GM18519 (cell line): ENCODE data around the gene NEK10.
"Not testable (repeated sequence)": the region's sequence is repeated elsewhere in the genome, so short reads cannot be mapped to it uniquely, and the experiment has no call there.

Source experiments
- ATAC-seq: cut with Tn5 transposase; IDR thresholded peaks from one replicate; pipeline ENCODE4 v1.9.1; 2021; ENCODE audit warnings: mild to moderate bottlenecking, moderate library complexity; ENCODE audit not compliant: unreplicated experiment, low FRiP score

The NEK10 gene

DNA sequence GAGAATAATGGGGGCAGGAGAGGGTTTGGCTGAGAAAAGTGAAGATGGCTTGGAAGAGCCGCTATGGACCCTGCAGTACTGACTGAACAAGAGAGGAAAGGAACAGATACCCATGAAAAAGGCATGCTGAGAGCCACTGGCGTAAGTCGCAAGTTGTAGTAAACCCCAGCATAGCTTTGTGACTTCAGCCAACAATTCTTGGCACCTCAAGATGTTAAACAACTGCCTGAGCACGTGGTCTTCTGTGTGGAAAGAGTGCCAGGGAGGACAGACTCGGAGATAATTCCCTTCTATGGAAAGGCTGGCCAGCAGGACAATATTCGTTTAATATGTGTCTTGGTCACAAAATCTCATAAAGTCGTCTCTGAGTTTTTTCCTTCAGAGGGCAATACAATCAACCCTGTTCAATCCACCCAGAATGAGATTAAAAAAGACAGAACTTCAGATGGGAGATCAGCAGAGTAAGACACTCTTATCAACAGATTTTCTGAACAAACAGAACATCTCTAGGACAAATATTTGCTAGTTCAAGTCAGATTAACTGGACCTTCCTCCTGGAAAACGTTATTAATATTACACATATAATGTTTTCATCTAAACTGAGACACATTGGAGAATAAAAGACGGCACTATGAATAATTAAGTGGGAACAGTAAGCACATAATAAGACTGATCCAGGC lies 49.2 kb downstream of the NEK10 start:
- ATAC-seq: no peak

DNA sequence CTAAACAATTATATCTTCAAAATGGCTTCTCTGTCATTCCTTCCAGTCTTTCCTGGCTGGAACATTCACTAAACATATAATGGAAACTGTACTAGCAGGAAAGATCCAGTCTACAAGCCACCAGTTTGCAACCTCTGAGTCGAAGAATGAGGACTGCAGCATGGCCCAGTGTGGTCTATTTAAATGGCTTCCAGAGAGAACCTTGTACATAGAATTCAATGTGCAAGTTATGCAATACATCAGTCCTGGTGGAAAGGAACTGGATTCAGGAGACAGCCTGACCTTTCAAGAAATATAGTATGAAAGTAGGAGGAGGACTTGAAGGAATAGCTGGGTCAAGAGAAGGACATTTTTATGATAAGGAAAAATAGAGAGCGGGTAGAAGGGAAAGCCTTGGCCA lies 49.9 kb downstream of the NEK10 start:
- no peak for ATAC-seq

DNA sequence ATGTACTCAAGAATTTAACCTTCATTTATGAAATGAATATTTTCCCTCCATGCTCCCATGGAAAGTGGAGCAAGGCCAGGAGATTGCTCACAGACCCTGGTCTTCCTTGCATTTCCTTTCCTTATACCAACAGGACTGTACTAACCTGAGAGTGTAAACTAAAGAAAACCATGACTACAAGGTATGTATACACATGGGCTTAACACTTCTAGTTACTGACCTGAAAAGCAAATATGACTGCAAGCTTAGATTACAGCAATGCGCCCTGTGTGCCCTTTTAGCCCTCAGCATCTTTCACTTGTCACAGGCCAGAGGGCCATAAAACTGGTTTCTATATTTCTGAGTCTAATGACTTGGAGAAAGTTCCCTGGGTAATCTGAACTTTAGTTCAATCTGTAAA lies 52.1 kb downstream of the NEK10 start:
- no peak for ATAC-seq

DNA sequence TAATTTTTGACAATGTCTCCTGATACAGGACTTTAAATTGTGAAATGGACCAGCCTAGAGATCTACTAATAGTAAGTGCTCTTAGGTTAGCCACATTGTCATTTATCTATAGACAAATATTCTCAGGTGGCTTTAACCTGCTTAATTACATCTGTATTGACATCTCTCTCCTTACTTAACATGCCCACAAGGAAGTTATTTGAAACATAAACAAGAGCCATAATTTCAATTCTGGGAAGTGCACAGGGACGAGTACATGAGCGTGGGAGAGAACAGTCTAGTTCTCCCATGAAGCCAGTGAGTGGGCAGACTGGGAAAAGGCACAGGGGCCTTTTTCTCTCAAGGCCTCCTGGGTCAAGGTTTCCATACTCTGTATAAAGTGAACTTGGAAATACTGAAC lies 54.2 kb downstream of the NEK10 start:
- no peak for ATAC-seq

DNA sequence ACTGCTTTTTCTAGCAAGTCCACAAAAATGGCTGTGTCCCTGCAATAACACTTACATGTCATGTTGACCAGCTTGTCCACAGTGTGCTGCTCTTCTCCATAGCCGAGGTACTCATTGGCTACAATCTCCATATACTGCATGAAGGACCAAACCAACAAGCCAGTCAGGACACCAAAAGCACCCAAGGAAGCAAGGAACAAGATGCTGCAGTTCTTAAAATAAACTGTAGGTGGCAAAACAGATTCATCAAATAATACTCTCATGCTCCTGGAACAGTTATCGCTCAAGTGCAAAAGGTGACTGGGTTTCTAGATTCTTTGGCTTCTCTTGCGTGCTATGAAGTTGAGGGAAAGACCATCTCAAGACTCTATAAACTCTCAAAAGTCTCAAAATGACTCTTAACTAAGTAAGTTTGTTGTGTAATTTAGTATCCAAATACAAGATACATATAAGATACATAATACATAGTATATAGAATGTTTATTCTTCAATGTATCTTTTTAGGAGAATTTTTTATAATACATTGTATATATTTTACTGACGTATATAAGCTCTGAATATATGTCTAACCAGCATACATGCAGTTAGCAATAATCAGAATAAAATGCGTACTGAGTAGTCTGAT lies 57.0 kb downstream of the NEK10 start:
- peak; percentile 98 for ATAC-seq

DNA sequence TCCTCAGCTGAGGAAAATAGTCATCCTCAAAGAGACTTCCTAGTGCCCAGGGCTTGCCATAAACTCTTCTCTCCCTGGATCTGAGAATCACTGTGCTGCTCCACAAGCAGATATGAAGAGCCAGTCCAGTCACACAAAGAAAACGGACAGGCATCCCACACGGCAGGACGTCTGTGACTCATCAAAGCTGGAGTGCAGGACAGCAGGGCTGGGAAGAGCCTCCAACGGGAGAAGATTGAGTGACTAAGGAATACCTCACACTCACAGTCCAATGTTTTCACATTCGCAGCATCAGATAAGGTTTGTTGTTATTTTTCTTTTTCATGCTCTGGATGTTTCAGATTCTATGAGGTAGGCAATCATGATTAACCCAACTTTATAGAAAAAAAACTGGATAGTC lies 57.8 kb downstream of the NEK10 start:
- no peak for ATAC-seq

DNA sequence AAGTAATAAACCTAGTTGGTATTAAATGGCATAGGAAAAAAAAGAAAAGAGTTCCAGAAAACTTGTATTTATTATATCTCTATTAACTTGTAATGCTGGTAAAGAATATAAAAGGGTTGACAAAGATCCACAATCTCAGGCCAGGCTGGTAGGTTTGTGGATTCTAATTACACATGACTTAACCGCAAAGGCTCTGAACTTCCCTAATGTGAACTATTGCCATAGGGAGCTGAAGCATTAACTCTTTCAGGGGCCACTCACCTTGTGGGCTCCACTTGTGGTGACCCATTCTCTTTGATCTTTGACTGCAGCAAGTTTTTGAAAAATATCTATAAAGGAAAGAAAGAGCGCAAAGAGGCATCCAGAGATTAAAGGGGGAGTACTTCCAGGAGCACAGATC lies 58.5 kb downstream of the NEK10 start:
- ATAC-seq: no peak

DNA sequence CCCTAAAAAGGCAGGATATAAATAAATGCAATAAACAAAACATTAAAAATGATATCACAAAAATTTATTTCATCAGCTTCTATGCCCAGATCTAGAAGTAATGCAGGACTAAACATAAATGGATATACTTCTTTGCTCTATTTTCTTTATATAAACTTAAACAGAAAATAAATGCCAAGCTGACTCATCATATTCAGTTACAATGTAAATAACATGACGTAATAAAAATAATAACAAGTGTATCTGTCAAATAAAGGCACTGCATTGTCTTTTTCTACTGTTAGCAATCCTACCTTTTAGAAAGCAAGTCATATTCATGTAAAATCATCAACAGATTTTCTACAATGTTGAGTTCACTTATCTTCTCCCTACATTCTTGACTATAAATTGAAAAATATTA lies 61.6 kb downstream of the NEK10 start:
- ATAC-seq: no peak

DNA sequence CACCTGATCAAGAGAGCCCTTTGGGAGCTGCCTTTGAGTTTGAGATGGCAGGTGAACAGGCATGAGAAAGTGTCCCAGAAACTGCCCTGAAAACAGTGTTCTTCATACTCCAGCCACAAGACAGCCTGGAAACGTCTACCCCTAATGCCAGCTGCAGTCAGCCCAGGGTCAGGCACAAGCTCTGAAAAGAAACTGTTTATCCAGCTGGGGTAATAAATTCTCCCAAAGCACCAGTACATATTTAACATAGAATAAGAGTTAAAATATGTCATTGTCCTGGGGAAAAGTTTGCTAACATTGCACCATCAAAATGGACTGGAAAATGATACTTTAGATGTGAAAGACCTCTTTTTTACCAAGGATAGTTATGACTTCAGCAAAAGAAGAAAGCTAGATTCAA lies 66.3 kb downstream of the NEK10 start:
- ATAC-seq: no peak

DNA sequence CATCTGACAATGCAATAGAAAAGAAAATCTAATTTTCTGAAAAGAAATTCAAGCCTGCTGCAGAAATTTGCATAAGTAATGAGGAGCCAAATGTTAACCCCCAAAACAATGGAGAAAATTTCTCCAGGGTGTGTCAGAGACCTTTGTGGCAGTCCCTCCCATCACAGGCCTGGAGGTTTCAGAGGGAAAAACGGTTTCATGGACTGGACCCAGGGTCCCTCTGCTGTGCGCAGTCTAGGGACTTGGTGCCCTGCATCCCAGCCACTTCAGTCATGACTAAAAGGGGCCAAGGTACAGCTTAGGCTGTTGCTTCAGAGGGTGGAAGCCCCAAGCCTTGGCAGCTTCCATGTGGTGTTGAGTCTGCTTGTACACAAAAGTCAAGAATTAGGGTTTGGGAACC lies 70.2 kb downstream of the NEK10 start:
- not testable (repeated sequence) for ATAC-seq

DNA sequence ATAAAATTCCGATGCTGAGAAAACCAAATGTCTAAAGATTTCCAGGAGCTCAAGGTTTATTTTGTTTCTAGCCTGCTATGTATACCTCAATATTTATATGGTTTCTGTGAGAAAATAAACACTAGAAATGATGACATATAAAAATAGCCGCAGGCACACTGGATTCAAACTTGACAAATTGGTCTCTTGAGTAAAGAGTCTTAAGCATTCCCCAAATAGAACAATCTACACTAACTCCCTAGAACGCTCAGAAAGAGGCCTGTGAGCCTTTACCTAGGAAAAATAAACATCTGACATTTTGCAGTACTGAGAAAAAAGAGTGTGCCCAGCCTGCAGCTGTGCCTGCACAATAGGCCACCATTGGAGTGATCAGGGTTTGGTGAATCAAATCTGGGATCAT lies 75.2 kb downstream of the NEK10 start:
- ATAC-seq: no peak

DNA sequence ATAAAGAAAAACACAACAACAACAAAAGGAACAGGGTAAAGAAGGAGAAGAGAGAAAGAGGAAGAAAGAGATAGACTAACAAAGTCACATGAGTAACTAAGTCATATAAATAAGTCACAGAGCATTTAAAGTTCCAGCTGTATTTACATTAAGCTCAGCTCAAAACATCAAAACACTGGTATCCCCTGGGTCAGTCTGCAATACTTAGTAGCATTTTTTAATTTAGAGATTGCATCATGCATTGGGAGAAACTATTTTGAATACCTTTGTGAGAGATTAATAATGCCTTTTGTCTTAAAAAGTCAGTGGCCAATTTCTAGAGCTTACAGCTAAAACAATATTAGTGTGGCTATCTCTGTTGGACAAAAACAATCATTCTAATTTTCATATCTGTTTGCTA lies 78.4 kb downstream of the NEK10 start:
- ATAC-seq: no peak

DNA sequence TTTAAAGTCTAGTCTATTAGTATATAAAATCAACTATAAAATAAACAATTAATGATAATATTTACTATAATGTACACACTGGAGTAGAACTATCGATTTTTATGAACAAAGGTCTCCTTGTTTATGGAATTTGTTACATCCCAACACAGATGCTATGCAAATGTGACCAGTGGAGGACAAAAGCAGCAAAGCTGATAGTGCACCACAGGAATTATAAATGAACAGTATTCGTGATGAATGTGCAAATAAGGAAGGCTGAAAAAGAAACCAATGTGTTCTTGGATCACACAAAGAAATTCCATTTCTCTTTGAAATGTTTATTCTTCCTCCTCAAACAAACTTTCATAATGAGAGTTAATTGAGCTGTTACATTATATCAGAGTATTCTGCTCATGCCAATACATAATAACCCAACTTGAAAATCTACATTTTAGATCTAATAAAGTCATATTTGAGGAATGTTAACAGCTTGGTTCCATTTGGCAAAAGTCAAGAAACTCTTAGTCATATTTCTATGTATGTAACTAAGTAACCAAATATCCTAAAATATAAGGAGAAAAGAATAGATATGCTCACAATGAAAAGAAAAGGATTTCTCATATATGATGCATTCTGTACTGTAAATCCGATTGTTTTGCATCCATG lies 79.3 kb downstream of the NEK10 start:
- no peak for ATAC-seq

DNA sequence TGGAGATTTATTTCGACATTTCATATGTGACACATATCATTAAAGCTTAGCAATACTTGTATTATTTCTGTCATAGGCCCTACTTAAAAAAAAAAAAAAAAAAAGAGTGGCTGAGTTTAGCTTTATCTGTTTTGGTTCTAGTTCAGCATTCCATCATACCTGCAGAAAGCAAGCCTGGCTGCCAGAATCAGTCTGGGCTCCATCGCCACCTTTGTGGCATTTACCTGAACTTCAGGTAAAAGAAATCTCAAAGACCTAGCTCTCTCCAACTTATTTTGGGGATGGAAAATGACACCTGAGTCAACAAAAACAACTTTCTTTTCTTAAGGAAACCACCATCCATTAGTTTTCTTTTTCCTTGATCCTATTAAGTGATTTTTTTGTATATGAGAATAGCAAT lies 82.1 kb downstream of the NEK10 start:
- ATAC-seq: no peak

DNA sequence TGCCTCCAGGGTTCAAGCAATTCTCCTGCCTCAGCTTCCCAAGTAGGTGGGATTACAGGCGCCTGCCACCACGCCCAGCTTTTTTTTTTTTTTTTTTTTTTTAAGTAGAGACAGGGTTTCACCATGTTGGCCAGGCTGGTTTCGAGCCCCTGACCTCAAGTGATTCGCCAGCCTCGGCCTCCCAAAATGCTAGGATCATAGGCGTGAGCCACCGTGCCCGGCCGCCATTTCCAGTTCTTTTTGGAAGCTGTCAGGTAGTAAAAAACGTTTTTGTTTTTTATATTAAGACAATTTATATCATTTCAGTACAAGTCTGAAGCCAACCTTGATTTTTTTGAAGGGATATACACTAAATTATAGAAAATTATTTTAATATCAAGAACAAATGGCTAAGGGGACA lies 82.7 kb downstream of the NEK10 start:
- ATAC-seq: not testable (repeated sequence)

DNA sequence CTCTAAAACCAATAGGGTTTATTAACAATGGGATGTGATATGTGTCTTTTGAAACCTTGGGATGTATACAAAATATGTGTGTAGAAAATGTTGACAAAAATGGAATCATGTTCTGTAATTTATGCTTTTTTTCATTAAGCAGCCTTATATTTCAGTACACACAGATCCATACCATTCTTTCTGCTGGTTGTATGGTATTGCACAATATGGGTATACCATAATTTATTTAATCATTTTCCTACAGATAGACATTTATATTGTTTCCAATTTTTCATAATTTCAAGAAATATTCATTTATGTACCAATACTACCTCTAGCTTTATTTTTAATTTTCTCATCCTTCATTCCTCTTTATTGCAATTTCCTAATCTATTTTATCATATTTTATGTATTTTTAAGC lies 83.5 kb downstream of the NEK10 start:
- no peak for ATAC-seq

DNA sequence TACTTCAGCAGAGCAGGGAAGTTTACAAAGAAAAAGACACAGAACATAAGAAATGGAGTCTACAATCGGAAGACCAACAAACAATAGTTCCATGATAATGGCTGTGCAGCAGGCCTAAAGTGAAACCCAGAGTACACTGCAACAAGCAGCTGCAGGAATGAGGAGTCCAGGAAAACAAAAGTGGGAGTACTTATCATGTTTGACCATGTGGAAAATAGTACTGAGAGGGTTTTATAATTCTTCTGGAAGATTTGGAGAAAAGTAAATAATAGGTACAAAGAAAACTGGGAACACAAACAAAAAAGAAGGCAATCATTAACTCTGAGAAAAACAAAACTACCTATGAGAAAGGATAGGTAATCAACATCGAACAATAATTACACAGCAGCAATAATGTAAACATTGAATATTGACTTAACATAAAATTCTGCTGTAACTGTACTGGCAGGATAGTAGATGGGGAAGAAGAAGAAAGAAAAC lies 87.5 kb downstream of the NEK10 start:
- ATAC-seq: no peak

DNA sequence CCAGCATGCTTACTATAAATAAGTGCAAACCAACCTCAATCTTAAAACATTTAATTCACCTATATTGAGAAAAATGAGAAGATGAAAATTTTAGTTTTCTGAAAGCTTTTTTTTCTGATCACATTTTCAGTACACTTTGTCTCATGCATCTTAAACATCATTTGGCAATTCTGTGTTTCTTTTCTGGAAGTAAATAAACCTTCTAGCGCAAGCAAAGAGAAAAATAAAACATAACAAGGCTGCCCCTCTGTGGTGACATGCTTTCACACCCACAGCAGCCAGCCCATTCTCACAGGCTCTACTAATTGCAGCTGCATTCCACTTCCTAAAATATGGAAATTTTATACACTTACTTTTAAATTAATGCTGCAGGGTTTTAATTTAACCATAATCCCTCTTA lies 90.1 kb downstream of the NEK10 start:
- no peak for ATAC-seq

DNA sequence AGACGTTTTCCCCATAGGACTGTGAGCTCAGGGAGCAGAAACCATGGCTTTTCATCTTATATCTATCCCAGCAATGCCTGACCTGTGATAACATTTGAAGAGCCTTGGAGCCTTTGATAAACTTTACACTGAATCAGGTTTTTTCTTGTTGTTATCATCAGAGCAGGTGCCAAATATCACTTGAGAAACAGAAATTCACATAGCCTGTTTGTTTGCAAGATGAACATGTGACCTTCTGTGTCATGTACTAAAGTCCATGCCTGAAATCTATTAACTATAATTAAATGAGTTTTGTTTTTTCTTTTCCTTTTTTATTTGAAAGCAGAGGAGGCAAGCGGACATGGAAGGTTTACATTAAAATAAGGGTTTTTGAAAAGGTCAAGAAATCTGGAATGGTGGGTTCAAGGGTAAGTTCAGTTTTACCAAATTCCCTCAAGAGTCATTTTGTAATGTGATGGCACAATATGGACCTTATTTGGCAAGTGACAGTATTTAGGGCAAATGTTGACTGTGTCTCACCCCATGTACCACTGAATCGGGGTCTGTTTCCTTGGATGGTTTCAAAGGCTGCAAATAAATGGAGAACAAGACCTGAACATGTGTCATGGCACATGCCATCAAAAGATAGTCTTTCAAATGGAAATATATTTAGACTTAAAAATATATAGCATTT lies 90.7 kb downstream of the NEK10 start:
- no peak for ATAC-seq

DNA sequence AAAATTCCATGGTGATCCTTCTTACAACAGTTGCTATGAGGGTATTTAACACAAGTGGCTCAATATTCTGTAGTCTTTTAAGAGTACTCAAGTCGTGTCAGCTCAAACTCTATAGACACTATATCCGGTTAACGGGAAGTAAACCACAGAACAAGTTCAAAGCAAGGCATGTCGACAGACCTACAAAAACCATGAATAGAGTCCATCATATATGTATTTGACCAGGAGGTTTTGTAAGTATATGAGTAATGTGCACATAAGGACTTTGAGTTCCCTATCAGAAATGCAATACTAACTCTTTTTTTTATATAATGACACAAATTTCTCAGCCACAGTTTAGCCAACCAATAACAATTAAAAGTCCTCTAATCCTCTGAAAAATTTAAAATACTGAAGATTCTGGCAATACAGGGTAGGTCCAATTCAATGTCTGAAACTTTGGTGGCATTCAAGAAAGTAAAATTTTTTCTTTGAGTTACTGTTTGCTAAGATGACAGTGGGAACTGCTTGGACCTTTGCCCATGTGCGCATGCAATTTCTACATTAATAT lies 93.7 kb downstream of the NEK10 start:
- no peak for ATAC-seq

DNA sequence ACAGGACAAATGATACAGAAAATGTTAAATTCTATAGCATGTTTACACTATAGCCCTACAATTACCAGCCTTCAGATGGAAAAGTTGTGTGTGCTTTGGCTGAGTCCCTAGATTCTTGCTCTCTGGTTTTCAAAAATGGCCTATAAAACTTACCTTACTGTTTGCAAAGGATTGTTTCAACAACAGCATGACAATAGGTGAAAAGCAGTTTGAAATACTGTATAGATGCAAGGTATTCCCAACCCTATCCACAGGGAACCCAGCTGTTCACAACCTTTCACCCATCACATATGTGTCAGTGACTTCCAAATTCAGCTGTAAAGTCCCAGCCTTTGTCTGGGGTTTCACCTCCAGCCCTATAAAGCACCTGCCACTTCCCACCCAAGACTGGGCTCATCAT lies 97.3 kb downstream of the NEK10 start:
- no peak for ATAC-seq
